HepG2 (cell line): ENCODE data around the gene TFB1M. TPM values are rescaled to one million over a fixed set of nuclear protein-coding genes. Genes with fewer than 3 reads are reported as not detected.

Experiments used
- ATAC-seq: fragments of 200-7000 bp; cut with Tn5 transposase; 3 replicates; pipeline ENCODE4 v1.9.1; 2020; ENCODE audit warnings: mild to moderate bottlenecking, moderate library complexity
- BruUV-seq: library from RNA; stranded (reverse); fragments of 400-500 nt; replicated peaks from 2 replicates; lab custom pipeline; 2021; lab: Mats Ljungman, UMichigan
- CTCF ChIA-PET: fragments of 300-600 bp; formaldehyde crosslinking; extraction: SDS; loops from one replicate; lab custom pipeline; 2021; ENCODE audit warnings: low total read pairs, inconsistent platforms, low intra/inter-chr PET ratio; lab: Yijun Ruan, JAX
- POLR2A ChIA-PET: fragments of 350-600 bp; sonication (Branson Sonifier 250); formaldehyde crosslinking; loops from one replicate; lab custom pipeline; 2020; ENCODE audit warnings: antibody characterized with exemption, inconsistent platforms; lab: Yijun Ruan, JAX
- DNase-seq: peaks from one replicate; pipeline ENCODE4 v3.0.0-alpha.2; 2015; ENCODE audit warnings: low spot score
- FAIRE-seq: peaks from 3 replicates; lab custom pipeline; 2011; peaks lifted over from hg19 to GRCh38; lab: Jason Lieb, UNC
- H2AFZ ChIP-seq: one replicate; pipeline ENCODE4 v1.6.1; 2011; ENCODE audit warnings: low read length, inconsistent platforms
- H3K27ac ChIP-seq: fragments of 300-600 bp; 3 replicates; pipeline ENCODE4 v1.8.0; 2011; ENCODE audit warnings: mixed run types, mild to moderate bottlenecking, mixed read lengths, low read length, inconsistent platforms; ENCODE audit not compliant: insufficient read depth; ENCODE audit errors: extremely low read length
- H3K27me3 ChIP-seq, 2 experiments: fragments of 200-600 bp in 1 of 2; 2 replicates in 1 of 2; 3 replicates in 1 of 2; pipeline versions ENCODE4 v1.6.0 to v1.8.0; 2011; ENCODE audit warnings: low read length in 2 of 2, mild to moderate bottlenecking in 2 of 2, moderate library complexity in 2 of 2, inconsistent platforms in 1 of 2; ENCODE audit not compliant: insufficient read depth in 2 of 2, control insufficient read depth in 1 of 2
- H3K36me3 ChIP-seq, 2 experiments: fragments of 200-600 bp in 1 of 2; replicated peaks in 1 of 2; 2 replicates in 1 of 2; 3 replicates in 1 of 2; pipeline versions ENCODE4 v1.5.1 to v1.8.0; 2011; ENCODE audit warnings: low read length in 2 of 2, inconsistent platforms in 1 of 2; ENCODE audit not compliant: insufficient read depth in 2 of 2, control insufficient read depth in 1 of 2
- H3K4me1 ChIP-seq: 2 replicates; pipeline ENCODE4 v1.5.1; 2012; ENCODE audit warnings: low read length, inconsistent platforms; ENCODE audit not compliant: insufficient read depth
- H3K4me2 ChIP-seq: 2 replicates; pipeline ENCODE4 v1.6.0; 2011; ENCODE audit warnings: low read depth, low read length, inconsistent platforms
- H3K4me3 ChIP-seq, 3 experiments: fragments of 200-600 bp in 1 of 3; sonication (generic), shearing (Covaris generic) in 1 of 3; replicated peaks in 1 of 3; 2 replicates each; pipeline ENCODE4 v1.5.1; 2011 to 2016; ENCODE audit warnings: low read length in 3 of 3, inconsistent platforms in 2 of 3, low read depth in 2 of 3, mild to moderate bottlenecking in 2 of 3, control low read depth in 1 of 3, mixed read lengths in 1 of 3; ENCODE audit not compliant: insufficient read depth in 1 of 3
- H3K79me2 ChIP-seq: one replicate; pipeline ENCODE4 v1.6.1; 2011; ENCODE audit warnings: low read length, inconsistent platforms; ENCODE audit not compliant: insufficient read depth
- H3K9ac ChIP-seq: 2 replicates; pipeline ENCODE4 v1.6.0; 2011; ENCODE audit warnings: mild to moderate bottlenecking, low read depth, low read length, inconsistent platforms; ENCODE audit not compliant: insufficient read depth
- H3K9me3 ChIP-seq: 2 replicates; pipeline ENCODE4 v1.5.1; 2012; ENCODE audit warnings: mild to moderate bottlenecking, low read length
- H4K20me1 ChIP-seq: 2 replicates; pipeline ENCODE4 v1.6.0; 2011; ENCODE audit warnings: inconsistent platforms, mild to moderate bottlenecking, low read length, moderate library complexity; ENCODE audit not compliant: insufficient read depth
- AGO2 ChIP-seq: fragments of 200-400 bp; formaldehyde crosslinking; optimal IDR thresholded peaks from 2 replicates; pipeline ENCODE3; 2017; ENCODE audit warnings: mild to moderate bottlenecking, low read depth, low read length, moderate library complexity
- AKAP8 ChIP-seq: sonication (generic); formaldehyde crosslinking; IDR thresholded peaks from 2 replicates; pipeline ENCODE4 v1.5.1; 2020; ENCODE audit warnings: mild to moderate bottlenecking, missing genetic modification reagents
- DNMT1 ChIP-seq: sonication (generic); formaldehyde crosslinking; IDR thresholded peaks from 2 replicates; pipeline ENCODE4 v1.5.1; 2020; ENCODE audit warnings: mild to moderate bottlenecking, missing genetic modification reagents
- IKZF1 ChIP-seq: fragments of 450-650 bp; IDR thresholded peaks from 2 replicates; pipeline ENCODE4 v1.7.1; 2016
- KDM2A ChIP-seq: sonication (generic); formaldehyde crosslinking; IDR thresholded peaks from 2 replicates; pipeline ENCODE4 v1.4.0; 2020; ENCODE audit warnings: low read depth, missing genetic modification reagents, borderline replicate concordance
- NFE2L1 ChIP-seq: sonication (generic); formaldehyde crosslinking; IDR thresholded peaks from 2 replicates; pipeline ENCODE4 v1.4.0; 2020; ENCODE audit warnings: missing genetic modification reagents, mild to moderate bottlenecking, borderline replicate concordance
- PAF1 ChIP-seq: IDR thresholded peaks from 2 replicates; pipeline ENCODE4 v1.6.1; 2016; ENCODE audit warnings: missing genetic modification reagents, missing compliant biosample characterization
- POLR2G ChIP-seq: fragments of 200-400 bp; formaldehyde crosslinking; IDR thresholded peaks from 2 replicates; pipeline ENCODE4 v1.6.1; 2018; ENCODE audit warnings: mild to moderate bottlenecking, low read depth, low read length, moderate library complexity
- RBM22 ChIP-seq: fragments of 200-400 bp; formaldehyde crosslinking; optimal IDR thresholded peaks from 2 replicates; pipeline ENCODE3; 2017; ENCODE audit warnings: mild to moderate bottlenecking, low read length, moderate library complexity
- REXO4 ChIP-seq: sonication (generic); formaldehyde crosslinking; IDR thresholded peaks from 2 replicates; pipeline ENCODE4 v1.8.0; 2022; ENCODE audit warnings: missing genetic modification reagents, mild to moderate bottlenecking, borderline replicate concordance
- SMC3 ChIP-seq: IDR thresholded peaks from 2 replicates; pipeline ENCODE4 v1.6.1; 2011; ENCODE audit warnings: low read length, improper control_type of control experiment
- STAG1 ChIP-seq: sonication (generic); formaldehyde crosslinking; IDR thresholded peaks from 2 replicates; pipeline ENCODE4 v1.4.0; 2020; ENCODE audit warnings: missing genetic modification reagents
- TARDBP ChIP-seq: sonication (generic); formaldehyde crosslinking; IDR thresholded peaks from 2 replicates; pipeline ENCODE4 v1.8.0; 2022; ENCODE audit warnings: mild to moderate bottlenecking, missing genetic modification reagents
- ZBTB38 ChIP-seq: sonication (generic); formaldehyde crosslinking; IDR thresholded peaks from 2 replicates; pipeline ENCODE4 v1.5.1; 2020; ENCODE audit warnings: mild to moderate bottlenecking, missing genetic modification reagents
- ZNF605 ChIP-seq: sonication (generic); formaldehyde crosslinking; IDR thresholded peaks from 2 replicates; pipeline ENCODE4 v1.8.0; 2022; ENCODE audit warnings: mild to moderate bottlenecking, missing genetic modification reagents
- ZNF629 ChIP-seq: sonication (generic); formaldehyde crosslinking; conservative IDR thresholded peaks from 2 replicates; pipeline ENCODE4 v1.5.0; 2020; ENCODE audit warnings: missing genetic modification reagents
- WGBS: methylation state at CpG from one replicate; pipeline ENCODE4 v1.1.6; 2017; ENCODE audit warnings: low lambda C conversion rate; 5-methylcytosine and 5-hydroxymethylcytosine counted together
- in situ Hi-C: cut with HindIII; loops from 2 replicates; pipeline ENCODE4 v1.10.0; 2017; ENCODE audit warnings: low pct_unique_long_range_greater_than_20kb; ENCODE audit not compliant: extremely low pct_ligation_motif_present
- intact Hi-C: fragments of 100-400 bp; cut with micrococcal nuclease; formaldehyde crosslinking; loops from one replicate; pipeline ENCODE4 v1.10.0; 2022; ENCODE audit not compliant: unreplicated experiment
- polyA plus RNA-seq, 8 experiments: library from polyadenylated mRNA; depleted of rRNA in 3 of 8; stranded (reverse) in 7 of 8; unstranded in 1 of 8; fragments of >200 nt; fragmentation: Illumina TruSeq in 4 of 8; extraction: Trizol in 4 of 8; gene quantifications; 2 replicates each; pipeline versions ENCODE4 v1.2.1 to v1.2.3, GENCODE V29; 2011 to 2016; ENCODE audit warnings: low read depth in 4 of 8, missing spikeins in 1 of 8, mixed read lengths in 1 of 8; ENCODE audit not compliant: insufficient read depth in 1 of 8
- total RNA-seq, 5 experiments: library from RNA; depleted of rRNA; stranded (reverse); fragments of >200 nt; fragmentation: Illumina TruSeq; extraction: Trizol; gene quantifications; 2 replicates each; pipeline ENCODE4 v1.2.3, GENCODE V29; 2016; ENCODE audit warnings: low read depth in 1 of 5
- TF ChIP-seq, protein P1 (sequence below): sonication (generic); formaldehyde crosslinking; IDR thresholded peaks from 2 replicates; pipeline ENCODE4 v1.8.0; 2022; ENCODE audit warnings: mild to moderate bottlenecking, missing genetic modification reagents, moderate library complexity
- TF ChIP-seq, protein P2 (sequence below): sonication (generic); formaldehyde crosslinking; IDR thresholded peaks from 2 replicates; pipeline ENCODE4 v1.4.0; 2020; ENCODE audit warnings: missing genetic modification reagents, borderline replicate concordance

TFB1M gene
- total and polyA plus RNA-seq, 2 of the 13 experiments (the other 11 are each of a cell fraction or from before 2014, with no cell fraction given): 91.4 to 122 TPM

DNA sequence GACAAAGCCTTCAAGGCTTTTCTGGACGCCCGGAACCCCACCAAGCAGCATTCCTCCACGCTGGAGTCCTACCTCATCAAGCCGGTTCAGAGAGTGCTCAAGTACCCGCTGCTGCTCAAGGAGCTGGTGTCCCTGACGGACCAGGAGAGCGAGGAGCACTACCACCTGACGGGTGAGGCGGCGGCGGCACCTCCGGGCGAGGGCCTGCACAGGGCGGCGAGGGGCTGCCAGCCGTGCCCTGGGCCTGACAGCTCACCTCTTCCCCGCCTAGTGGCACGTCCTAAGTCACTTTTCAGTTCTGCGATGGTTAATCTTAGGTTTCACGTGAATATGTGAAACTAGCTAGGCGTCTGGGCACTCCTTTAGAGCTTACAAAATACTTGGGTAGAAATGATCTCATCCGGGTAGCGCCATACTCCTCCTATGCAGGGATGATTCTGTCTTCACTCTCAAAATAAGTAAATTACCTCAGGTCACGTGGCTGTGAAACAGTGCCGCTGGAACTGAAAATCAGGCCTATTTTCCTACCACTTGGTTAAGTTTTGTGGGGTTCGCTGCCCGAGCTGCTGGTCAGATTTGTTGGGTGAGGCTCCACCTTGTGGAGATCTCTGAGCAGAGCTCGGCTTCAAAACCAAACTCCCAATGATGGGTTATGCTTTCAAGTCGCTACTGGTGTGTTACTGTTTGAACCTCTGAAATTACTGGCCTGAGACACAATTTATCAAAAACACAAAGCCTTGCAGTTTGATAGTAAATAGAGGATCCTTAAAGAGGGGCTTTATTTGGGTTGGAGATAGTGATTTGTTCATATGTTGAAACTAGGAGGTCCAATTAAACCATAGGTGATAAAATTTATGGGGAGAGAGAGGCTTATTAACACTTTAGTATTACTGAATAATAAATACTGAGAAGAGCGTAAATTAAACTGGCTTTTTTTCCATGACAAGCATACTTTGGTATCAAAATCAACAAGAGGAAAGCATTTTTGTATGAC is 66.0 kb downstream of the TFB1M start:
- H3K36me3 ChIP-seq: peaks cover 5 to 43% of the 10 kb centered on the region in 2 experiments; a peak in 4 of 5 replicates
- ATAC-seq: peak; percentile 51
- FAIRE-seq: peak; percentile 40
- ChIA-PET CTCF (interaction anchor here (1.2 to 1.7 kb wide), 2 partner anchors 71 to 320 kb away, joined by 3 to 8 read pairs; no protein-coding TSS in a partner anchor), POLR2A (no interaction called here)
- intact Hi-C loops: loop anchor here (1.0 to 10.0 kb wide), 4 partner anchors 71 to 571 kb away; no protein-coding TSS in a partner anchor
- DNase-seq: peak; percentile 43
- in situ Hi-C loops: loop anchor here (5.0 kb wide), 1 partner anchor 71 kb away; no protein-coding TSS in a partner anchor
- H3K9ac ChIP-seq: no peak overlapping the region
- BruUV-seq: no TSS peak
- no peak overlapping the region for H3K4me2 ChIP-seq
- H3K4me1 ChIP-seq: peaks cover 8% of the 10 kb centered on the region; the same call in 1 of the 2 replicates
- no peak overlapping the region for H2AFZ ChIP-seq
- H3K4me3 ChIP-seq: no peak overlapping the region
- no peaks in the 10 kb centered on the region for H3K9me3 ChIP-seq
- H4K20me1 ChIP-seq: no peaks in the 10 kb centered on the region
- H3K79me2 ChIP-seq: no peaks in the 10 kb centered on the region
- H3K27me3 ChIP-seq: no peaks in the 10 kb centered on the region
- WGBS: 91% methylated on average over 30 of the region's 30 CpGs
- H3K27ac ChIP-seq: no peak overlapping the region
- TF ChIP-seq TARDBP: no peak
- peak; percentile 98 for TF ChIP-seq AGO2
- TF ChIP-seq DNMT1 (CRISPR knock-in tag): 0 out of 2 replicates have a peak, but pooled peaks have one; percentile 75
- no peak for TF ChIP-seq ZNF605 (CRISPR knock-in tag)
- TF ChIP-seq, protein P1, sequence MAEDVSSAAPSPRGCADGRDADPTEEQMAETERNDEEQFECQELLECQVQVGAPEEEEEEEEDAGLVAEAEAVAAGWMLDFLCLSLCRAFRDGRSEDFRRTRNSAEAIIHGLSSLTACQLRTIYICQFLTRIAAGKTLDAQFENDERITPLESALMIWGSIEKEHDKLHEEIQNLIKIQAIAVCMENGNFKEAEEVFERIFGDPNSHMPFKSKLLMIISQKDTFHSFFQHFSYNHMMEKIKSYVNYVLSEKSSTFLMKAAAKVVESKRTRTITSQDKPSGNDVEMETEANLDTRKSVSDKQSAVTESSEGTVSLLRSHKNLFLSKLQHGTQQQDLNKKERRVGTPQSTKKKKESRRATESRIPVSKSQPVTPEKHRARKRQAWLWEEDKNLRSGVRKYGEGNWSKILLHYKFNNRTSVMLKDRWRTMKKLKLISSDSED (CRISPR knock-in tag): no peak
- peak; percentile 59 for TF ChIP-seq STAG1 (CRISPR knock-in tag)
- TF ChIP-seq KDM2A (CRISPR knock-in tag): peak; percentile 22; the same call in 1 of the 2 replicates
- peak; percentile 93 for TF ChIP-seq RBM22
- peak; percentile 45; the same call in 1 of the 2 replicates for TF ChIP-seq SMC3
- no peak for TF ChIP-seq NFE2L1 (CRISPR knock-in tag)
- TF ChIP-seq, protein P2, sequence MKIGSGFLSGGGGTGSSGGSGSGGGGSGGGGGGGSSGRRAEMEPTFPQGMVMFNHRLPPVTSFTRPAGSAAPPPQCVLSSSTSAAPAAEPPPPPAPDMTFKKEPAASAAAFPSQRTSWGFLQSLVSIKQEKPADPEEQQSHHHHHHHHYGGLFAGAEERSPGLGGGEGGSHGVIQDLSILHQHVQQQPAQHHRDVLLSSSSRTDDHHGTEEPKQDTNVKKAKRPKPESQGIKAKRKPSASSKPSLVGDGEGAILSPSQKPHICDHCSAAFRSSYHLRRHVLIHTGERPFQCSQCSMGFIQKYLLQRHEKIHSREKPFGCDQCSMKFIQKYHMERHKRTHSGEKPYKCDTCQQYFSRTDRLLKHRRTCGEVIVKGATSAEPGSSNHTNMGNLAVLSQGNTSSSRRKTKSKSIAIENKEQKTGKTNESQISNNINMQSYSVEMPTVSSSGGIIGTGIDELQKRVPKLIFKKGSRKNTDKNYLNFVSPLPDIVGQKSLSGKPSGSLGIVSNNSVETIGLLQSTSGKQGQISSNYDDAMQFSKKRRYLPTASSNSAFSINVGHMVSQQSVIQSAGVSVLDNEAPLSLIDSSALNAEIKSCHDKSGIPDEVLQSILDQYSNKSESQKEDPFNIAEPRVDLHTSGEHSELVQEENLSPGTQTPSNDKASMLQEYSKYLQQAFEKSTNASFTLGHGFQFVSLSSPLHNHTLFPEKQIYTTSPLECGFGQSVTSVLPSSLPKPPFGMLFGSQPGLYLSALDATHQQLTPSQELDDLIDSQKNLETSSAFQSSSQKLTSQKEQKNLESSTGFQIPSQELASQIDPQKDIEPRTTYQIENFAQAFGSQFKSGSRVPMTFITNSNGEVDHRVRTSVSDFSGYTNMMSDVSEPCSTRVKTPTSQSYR (CRISPR knock-in tag): no peak
- TF ChIP-seq IKZF1: no peak
- TF ChIP-seq ZBTB38 (CRISPR knock-in tag): peak; percentile 55; the same call in 1 of the 2 replicates
- TF ChIP-seq POLR2G: peak; percentile 39; the same call in 1 of the 2 replicates
- peak; percentile 43; the same call in 1 of the 2 replicates for TF ChIP-seq PAF1 (CRISPR knock-in tag)
- TF ChIP-seq AKAP8: peak; percentile 38; the same call in 1 of the 2 replicates
- TF ChIP-seq REXO4 (CRISPR knock-in tag): no peak
- no peak for TF ChIP-seq ZNF629 (CRISPR knock-in tag)
